Kasumi-1 (cell line): ENCODE data around the gene NPHP4.

Experiments used
- DNase-seq, 2 experiments: peaks; one replicate each; lab custom pipeline; 2025; lab: John Stamatoyannopoulos, UW

NPHP4 gene

GRCh38 chr1:5911871-5912271 is 80.4 kb downstream of the NPHP4 start:
- no peak for DNase-seq

DNA sequence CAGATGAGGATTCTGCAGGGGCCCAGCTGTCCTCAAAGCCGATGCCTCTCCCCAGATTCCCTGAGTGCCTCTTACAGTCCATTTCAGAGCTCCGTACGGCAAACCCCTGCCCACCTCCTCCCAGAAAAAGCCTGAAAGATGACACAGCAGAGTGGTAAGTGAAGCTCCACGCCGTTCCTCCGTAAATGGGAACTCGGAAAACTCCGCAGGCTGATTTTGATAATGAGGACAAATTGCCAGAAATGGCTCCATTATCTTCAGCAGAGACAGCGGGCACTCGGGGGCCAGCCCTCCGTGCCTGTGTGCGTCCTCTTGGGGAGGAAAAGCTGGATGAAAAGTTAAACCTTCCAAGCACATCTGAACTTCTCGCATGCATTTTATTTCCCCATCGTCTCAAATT is 81.1 kb downstream of the NPHP4 start:
- DNase-seq, result no peak

DNA sequence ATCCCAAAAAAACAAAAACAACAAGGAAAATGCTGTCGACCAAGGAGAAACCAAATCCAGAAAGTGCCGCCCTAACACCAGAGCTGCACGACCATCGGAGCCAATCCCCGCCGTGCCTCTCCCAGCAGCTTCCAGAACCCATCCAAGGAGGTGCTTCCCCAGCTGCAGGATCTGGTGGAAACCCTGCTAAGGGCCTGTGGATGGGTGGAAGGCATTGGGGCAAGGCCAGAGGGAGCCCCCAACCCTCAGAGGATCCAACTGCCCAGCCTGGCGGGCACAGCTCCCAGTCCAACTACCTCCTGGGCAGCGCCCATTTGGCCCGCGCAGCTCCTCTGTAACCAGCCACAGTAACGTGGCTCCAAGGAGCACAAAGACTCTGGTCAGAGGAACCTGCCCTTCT is 81.6 kb downstream of the NPHP4 start:
- no peak for DNase-seq

- no peak for DNase-seq
Observed at GRCh38 chr1:5910276-5910620, 82.0 kb downstream of the NPHP4 start.

DNA sequence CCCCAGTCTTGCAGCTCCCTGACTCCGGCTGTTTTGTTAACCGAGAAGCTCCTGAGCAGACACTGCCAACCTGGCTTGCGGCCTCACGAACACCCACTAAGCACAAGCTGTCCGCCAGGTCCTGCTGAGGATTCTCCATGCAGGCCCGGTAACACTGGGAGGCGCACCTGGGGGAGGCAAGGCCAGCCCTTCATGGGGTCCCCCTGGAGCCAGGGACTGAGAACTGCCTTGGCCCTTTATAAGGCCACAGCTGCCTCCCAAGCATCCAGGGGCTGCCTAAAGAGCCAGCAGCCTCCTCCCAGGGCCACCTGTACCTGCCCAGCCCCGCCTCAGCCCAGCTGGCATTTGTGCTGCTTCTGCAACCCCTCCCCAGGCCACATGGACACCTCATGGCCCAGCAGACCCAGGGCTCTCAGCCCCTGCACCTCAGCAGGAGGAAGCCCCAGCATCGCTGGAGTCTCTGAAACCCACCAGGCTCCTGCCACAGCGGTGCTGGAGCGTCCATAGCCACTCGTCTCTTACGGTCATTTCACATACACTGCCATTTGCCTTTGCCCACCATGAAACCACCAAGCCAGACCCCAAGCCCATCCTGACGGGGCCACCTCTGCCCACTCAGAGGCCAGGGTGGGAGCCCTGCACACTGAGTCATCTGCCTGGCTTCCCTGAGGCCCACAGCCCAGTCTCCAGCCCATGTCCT is 82.5 kb downstream of the NPHP4 start:
- DNase-seq, result no peak

DNA sequence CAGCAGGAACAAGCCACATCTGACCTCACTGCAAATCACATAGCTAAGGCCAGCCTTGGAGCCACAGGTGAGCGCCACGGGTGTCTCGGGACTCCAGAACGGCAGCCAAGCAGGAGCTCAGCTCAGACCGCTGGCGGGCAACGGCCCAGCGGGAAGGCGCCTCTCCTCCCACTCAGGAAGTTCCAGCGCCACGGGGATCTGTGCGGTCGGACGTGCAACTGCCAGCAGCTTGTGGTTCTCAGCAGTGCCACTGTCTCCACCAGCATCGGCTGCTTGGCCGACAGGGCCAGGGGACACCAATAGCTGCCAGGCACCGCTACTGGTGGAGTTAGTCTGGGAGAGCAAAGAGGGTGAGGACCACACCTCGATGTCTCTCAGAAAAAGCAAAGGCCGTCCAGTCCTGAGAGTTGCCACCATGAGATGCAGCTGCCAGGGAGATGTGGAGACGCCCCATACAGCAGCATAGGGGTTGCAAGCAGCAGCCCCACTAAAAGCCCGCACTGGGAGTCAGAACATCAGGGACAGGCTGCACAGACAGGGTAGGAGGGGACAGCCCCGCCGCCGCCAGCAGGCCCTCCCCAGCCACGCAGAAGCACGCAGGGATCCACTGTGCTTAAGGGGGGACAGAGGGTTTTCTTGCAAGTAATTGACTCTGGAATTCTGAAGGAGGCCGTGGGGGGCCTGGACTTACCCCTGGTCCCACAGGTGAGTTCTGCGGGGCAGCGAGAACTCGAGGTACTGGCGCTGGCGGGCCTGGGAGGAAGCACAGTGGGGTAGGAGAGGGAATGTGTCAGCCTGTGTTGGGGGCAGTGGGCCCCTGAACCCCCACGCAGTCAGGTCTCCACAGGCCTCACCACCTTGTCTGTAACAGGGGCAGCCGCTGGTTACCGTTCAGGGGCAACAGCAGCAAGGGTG is 83.5 kb downstream of the NPHP4 start:
- no peak for DNase-seq

DNA sequence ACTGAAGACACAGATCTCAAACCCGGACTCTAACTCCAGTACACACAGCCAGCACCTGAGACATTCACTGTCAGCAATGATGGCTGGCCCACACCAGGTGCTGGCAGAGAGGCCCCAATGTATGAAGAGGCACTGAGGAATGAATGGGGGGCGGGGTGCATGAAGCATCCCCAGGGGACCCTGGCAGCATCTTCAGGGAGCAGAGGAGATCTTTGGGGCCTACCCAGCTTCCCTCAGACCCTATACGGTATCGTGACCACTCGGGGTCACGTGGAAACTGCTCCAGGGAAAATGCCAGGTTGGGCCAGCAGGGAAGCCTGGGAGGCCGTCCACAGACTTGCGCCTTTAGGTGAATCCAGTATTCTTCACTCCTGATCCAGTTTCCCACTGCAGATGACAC is 84.3 kb downstream of the NPHP4 start:
- DNase-seq, result no peak

DNA sequence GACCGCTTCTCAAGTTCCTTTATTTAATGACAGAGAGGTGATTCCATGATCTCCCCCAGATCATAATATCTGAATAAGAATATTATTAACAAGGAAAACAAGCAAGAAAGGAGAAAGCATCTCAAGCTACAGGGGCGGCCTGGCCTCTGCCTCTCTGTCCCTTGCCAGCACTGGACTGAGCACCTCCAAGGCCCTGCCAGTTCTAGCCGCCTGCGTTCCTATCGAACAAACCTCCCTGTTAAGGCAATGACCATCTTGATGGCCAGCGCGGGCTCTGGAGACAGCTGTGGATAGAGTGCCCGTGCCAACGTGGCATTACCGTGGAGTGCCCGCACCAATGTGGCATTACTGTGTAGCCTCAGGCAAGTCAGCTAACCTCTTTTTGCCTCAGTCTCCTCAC is 84.8 kb downstream of the NPHP4 start:
- no peak for DNase-seq

- no peak for DNase-seq
Observed at GRCh38 chr1:5906966-5907365, 85.3 kb downstream of the NPHP4 start.

GRCh38 chr1:5906116-5906515 is 86.1 kb downstream of the NPHP4 start:
- no peak for DNase-seq

- DNase-seq, result no peak
Observed at GRCh38 chr1:5905436-5905835, 86.8 kb downstream of the NPHP4 start.

DNA sequence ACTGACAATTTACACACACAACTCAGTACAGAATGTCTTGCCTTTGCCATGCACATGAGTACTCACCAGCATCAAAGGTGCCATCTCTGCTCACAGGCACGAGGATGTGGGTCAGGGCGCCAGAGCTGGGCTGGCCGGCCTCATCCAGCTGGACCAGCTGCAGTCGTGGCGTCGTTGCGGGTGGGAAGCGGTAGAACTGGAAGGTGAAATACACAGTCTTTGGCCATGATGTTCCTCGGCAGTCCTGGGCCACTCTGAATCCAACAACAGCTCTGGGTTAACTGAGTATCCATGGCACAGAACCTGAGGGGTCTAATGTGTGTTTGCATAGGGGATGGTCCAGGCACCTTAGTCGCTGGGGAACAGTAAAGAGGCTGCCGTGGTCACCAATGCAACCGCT is 87.7 kb downstream of the NPHP4 start:
- DNase-seq, result no peak

DNA sequence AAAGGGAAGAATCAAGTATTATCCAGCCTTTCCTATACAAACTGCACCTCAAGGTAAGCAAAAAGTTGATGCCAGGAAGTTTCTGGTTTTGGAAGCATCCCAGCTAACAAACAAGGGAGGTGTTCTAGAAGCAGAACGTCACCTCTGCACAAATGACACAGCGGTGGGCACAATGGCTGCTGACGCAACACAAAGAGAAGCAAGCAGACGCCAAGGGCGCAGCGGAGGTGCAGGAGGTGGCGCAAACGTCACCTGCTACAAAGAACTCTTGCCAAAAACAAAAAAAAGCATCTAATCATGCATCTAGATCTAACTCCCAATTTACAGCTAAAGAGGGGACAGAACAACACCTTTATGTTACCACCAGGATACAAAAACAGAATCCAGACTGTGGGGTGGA is 88.5 kb downstream of the NPHP4 start:
- no peak for DNase-seq

DNA sequence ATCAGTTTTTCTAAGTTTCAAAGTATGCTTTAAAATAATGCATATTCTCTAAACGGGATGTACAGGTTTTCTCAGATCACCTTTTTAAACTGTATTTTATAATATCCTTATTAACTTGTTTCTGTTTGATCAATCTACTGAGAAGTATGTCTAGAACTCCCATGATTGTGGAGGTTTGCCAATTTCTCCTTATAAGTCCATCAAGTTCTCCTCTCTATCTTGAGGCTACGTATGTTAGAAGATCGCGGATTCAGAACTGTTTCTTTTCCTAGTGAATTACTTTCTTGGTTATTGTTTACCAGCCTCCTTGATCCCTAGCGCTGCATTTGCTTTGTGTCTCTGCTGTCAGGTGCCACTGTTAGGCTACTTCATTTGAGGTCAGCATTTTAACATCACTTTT is 89.2 kb downstream of the NPHP4 start:
- DNase-seq, result no peak

DNA sequence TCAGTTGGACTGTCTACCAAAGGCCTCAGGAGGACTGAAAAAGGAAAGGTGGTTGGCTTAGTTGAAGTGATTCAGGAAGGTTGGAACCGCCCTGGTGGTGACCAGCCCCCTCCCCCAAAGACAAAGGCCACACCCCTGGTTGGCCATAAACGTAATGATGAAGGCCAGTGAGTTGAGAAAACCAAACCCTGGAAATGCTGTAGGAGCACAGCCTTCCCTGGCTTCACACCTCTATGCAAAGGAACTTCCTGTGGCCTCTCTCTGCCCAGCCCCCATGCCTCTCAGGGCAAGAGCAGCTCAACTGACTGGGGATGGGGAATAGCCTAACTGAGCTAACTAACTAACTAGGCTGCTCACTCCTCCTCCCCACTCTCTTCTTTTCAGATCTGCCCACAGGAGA is 90.4 kb downstream of the NPHP4 start:
- no peak for DNase-seq

- DNase-seq, result no peak
Observed at GRCh38 chr1:5901150-5901549, 91.1 kb downstream of the NPHP4 start.

- no peak for DNase-seq
Observed at GRCh38 chr1:5898266-5898665, 94.0 kb downstream of the NPHP4 start.

DNA sequence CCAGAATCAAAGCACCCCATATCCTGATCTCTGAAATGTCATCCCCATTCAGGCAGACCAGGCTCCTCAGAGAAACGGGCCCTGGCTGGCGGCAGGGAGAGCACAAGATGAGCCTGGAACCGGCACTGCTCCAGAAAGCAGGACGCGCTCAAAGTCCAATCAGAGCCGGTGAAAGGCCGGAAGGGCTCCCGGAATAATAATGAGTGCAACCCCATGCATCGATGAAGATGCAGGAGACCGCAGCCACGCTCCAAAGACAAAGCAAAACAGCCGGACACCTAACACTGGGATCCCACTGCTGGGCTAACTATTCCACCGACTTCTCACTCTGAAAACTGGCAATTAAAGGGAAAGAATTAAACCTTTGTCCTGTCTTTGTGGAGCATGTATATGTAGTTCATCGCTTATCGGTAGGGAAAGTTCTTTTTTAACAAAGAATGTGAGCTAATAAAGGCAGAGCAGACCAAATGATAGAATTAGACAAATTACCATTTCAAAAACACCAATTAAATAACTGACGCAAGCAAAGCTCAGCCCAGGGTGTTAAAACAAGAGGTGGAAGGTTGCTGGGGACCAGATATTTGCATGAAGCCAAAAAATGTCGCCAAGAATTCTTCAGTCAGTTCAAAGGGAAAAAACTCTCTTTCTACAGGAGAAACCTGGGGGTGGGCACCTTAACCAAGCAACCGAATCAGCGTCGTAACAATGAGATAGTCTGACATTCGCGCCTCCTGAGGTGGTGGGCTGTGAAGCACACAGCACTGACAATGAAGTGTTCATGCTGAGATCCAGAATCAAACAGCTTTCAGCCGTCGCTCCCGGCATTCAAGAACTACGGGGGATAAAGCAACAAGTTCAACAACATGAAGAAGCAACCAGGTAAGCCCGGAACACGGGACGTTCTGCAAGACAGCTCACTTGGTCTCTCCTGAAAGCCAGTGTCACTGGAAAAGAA is 95.2 kb downstream of the NPHP4 start:
- no peak for DNase-seq

- no peak for DNase-seq
Observed at GRCh38 chr1:5895446-5896406, 96.5 kb downstream of the NPHP4 start.

- peak in 1 of 2 experiments; percentile 1 for DNase-seq
Observed at GRCh38 chr1:5893699-5894278, 98.4 kb downstream of the NPHP4 start.

DNA sequence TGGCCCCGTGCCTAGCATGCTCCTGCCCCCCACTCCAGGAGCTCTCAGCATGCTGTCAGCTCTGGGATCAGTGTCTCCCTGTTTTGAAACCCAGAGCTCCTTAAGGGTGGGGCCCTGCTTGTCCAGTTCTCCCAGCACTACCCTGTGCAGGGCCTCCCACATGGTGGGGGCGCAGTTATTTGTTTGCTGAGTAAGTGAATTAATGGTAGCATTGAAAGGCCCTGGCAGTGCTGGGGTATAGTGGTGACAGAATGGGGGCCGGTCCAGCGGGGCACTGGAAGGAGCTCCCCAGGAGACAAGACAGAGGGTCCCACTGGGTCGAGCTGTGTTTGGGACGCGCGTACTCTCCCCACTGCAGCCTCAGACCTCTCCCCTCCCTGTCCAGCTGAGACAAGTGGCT is 99.9 kb downstream of the NPHP4 start:
- DNase-seq, result no peak
